ENCODE measurements around the gene BANP.
A peak's percentile ranks its signal among the peaks of the same experiment; 100 is the strongest.

BANP gene

DNA sequence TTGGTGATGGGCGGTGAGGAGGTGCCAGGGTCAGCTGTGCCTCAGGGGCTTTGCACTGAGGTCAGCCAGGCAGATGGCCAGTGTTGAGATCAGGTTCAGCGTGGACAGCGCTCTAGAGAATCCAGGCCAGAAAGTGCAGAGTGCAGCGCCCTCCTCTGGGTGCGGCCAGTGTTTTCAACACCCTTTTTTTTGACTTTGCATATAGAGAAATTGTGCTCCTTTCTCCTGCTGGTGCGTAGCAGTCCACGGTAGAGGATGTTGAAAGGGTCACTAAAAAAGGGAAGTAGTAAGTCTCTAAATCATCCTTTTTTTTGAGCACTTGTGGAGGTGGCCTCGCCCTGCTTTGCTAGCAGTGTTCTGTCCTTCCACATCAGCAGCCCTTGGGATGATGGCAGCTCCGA is 53.9 kb downstream of the BANP start:
- no peak for DNase-seq (ENCODE audit: insufficient read length, low spot score)
- TF ChIP-seq POU2F2 (IDR thresholded peaks at IDR 0.05; ENCODE audit: low read depth, low read length) = no peak
- TF ChIP-seq SPI1 (IDR thresholded peaks at IDR 0.05; ENCODE audit: low read depth, low read length) = peak; percentile 33; the same call in 1 of the 2 replicates
- FAIRE-seq = no peak

DNA sequence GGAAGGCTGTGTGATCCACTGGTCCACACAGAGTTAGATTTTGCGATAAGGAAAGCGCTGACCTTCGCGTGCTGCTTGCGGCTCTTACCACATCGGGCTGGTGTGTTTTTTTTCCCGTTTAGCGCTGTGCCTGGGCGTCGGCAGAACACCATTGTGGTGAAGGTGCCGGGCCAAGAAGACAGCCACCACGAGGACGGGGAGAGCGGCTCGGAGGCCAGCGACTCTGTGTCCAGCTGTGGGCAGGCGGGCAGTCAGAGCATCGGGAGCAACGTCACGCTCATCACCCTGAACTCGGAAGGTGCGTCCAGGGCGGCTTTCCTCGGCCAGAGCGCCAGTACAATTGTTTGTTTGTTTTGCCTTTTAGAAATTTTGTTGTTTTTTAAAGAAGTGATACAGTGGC is 54.7 kb downstream of the BANP start:
- TF ChIP-seq POLR2AphosphoS5 (IDR thresholded peaks at IDR 0.05; ENCODE audit: low read depth, low read length) (no peak), TAF1 (IDR thresholded peaks at IDR 0.05; ENCODE audit: low read depth, low read length) (no peak), SPI1 (IDR thresholded peaks at IDR 0.05; ENCODE audit: low read depth, low read length) (no peak), POU2F2 (IDR thresholded peaks at IDR 0.05; ENCODE audit: low read depth, low read length) (no peak)
- no peak for FAIRE-seq
- no peak for DNase-seq (ENCODE audit: insufficient read length, low spot score)

- DNase-seq (ENCODE audit: insufficient read length, low spot score) = no peak
- FAIRE-seq = no peak
- TF ChIP-seq TAF1 (IDR thresholded peaks at IDR 0.05; ENCODE audit: low read depth, low read length) (no peak), POU2F2 (IDR thresholded peaks at IDR 0.05; ENCODE audit: low read depth, low read length) (no peak), POLR2AphosphoS5 (IDR thresholded peaks at IDR 0.05; ENCODE audit: low read depth, low read length) (no peak), POLR2A (IDR thresholded peaks at IDR 0.05; ENCODE audit: low read depth, low read length) (no peak), PAX5 (IDR thresholded peaks at IDR 0.05; ENCODE audit: insufficient read depth, low read length, severe bottlenecking) (no peak), SPI1 (IDR thresholded peaks at IDR 0.05; ENCODE audit: low read depth, low read length) (no peak)
Measured at GRCh38 chr16:88007321-88007731, 56.1 kb downstream of the BANP start.

- TF ChIP-seq PAX5 (IDR thresholded peaks at IDR 0.05; ENCODE audit: insufficient read depth, low read length, severe bottlenecking) (no peak), SPI1 (IDR thresholded peaks at IDR 0.05; ENCODE audit: low read depth, low read length) (peak; percentile 53)
- DNase-seq (ENCODE audit: insufficient read length, low spot score) (no peak), FAIRE-seq (no peak)
Measured at GRCh38 chr16:88008840-88009239, 57.6 kb downstream of the BANP start.

- no peak for TF ChIP-seq PAX5 (IDR thresholded peaks at IDR 0.05; ENCODE audit: insufficient read depth, low read length, severe bottlenecking)
- no peak for TF ChIP-seq TAF1 (IDR thresholded peaks at IDR 0.05; ENCODE audit: low read depth, low read length)
- TF ChIP-seq SPI1 (IDR thresholded peaks at IDR 0.05; ENCODE audit: low read depth, low read length) = no peak
- no peak for TF ChIP-seq POU2F2 (IDR thresholded peaks at IDR 0.05; ENCODE audit: low read depth, low read length)
- no peak for TF ChIP-seq POLR2A (IDR thresholded peaks at IDR 0.05; ENCODE audit: low read depth, low read length)
- TF ChIP-seq POLR2AphosphoS5 (IDR thresholded peaks at IDR 0.05; ENCODE audit: low read depth, low read length) = no peak
- no peak for DNase-seq (ENCODE audit: insufficient read length, low spot score)
- no peak for FAIRE-seq
Measured at GRCh38 chr16:88009563-88010342, 58.5 kb downstream of the BANP start.

- TF ChIP-seq POLR2AphosphoS5 (IDR thresholded peaks at IDR 0.05; ENCODE audit: low read depth, low read length) = no peak
- DNase-seq (ENCODE audit: insufficient read length, low spot score) (no peak), FAIRE-seq (peak; percentile 35)
Measured at GRCh38 chr16:88010343-88010967, 59.2 kb downstream of the BANP start.

- DNase-seq (ENCODE audit: insufficient read length, low spot score) (no peak), FAIRE-seq (no peak)
- TF ChIP-seq SPI1 (IDR thresholded peaks at IDR 0.05; ENCODE audit: low read depth, low read length) (no peak), PAX5 (IDR thresholded peaks at IDR 0.05; ENCODE audit: insufficient read depth, low read length, severe bottlenecking) (no peak)
Measured at GRCh38 chr16:88010968-88011483, 59.8 kb downstream of the BANP start.

GRCh38 chr16:88012360-88012759 is 61.1 kb downstream of the BANP start:
- TF ChIP-seq SPI1 (IDR thresholded peaks at IDR 0.05; ENCODE audit: low read depth, low read length) = no peak
- no peak for TF ChIP-seq POLR2AphosphoS5 (IDR thresholded peaks at IDR 0.05; ENCODE audit: low read depth, low read length)
- no peak for TF ChIP-seq PAX5 (IDR thresholded peaks at IDR 0.05; ENCODE audit: insufficient read depth, low read length, severe bottlenecking)
- no peak for TF ChIP-seq POU2F2 (IDR thresholded peaks at IDR 0.05; ENCODE audit: low read depth, low read length)
- TF ChIP-seq TAF1 (IDR thresholded peaks at IDR 0.05; ENCODE audit: low read depth, low read length) = no peak
- TF ChIP-seq POLR2A (IDR thresholded peaks at IDR 0.05; ENCODE audit: low read depth, low read length) = no peak
- no peak for DNase-seq (ENCODE audit: insufficient read length, low spot score)
- no peak for FAIRE-seq

DNA sequence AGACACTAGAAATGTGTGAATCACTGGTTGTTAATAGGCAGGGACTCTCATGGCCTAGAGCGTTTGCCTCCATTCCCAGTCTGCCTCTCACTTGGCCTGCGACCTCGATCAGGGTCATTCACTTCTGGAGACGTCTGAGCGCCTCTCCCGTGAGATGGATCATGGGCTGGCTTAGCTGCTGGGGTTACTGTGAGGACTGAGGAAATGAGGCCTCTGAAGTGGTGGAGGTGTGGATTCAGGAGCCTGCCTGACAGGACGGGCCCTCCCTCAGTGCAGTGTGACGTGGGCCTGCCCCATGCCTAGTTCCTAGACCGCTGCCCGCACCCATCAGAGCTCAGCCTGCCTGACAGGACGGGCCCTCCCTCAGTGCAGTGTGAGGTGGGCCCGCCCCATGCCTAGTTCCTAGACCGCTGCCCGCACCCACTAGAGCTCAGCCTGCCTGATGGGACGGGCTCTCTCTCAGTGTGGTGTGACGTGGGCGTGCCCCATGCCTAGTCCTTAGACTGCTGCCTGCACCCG is 61.9 kb downstream of the BANP start:
- TF ChIP-seq POLR2A (IDR thresholded peaks at IDR 0.05; ENCODE audit: low read depth, low read length) (no peak), POLR2AphosphoS5 (IDR thresholded peaks at IDR 0.05; ENCODE audit: low read depth, low read length) (no peak), PAX5 (IDR thresholded peaks at IDR 0.05; ENCODE audit: insufficient read depth, low read length, severe bottlenecking) (no peak), POU2F2 (IDR thresholded peaks at IDR 0.05; ENCODE audit: low read depth, low read length) (no peak), TAF1 (IDR thresholded peaks at IDR 0.05; ENCODE audit: low read depth, low read length) (no peak)
- FAIRE-seq (no peak), DNase-seq (ENCODE audit: insufficient read length, low spot score) (no peak)

GRCh38 chr16:88013766-88014251 is 62.6 kb downstream of the BANP start:
- TF ChIP-seq POU2F2 (IDR thresholded peaks at IDR 0.05; ENCODE audit: low read depth, low read length) = no peak
- TF ChIP-seq TAF1 (IDR thresholded peaks at IDR 0.05; ENCODE audit: low read depth, low read length) = no peak
- TF ChIP-seq POLR2A (IDR thresholded peaks at IDR 0.05; ENCODE audit: low read depth, low read length) = no peak
- no peak for TF ChIP-seq SPI1 (IDR thresholded peaks at IDR 0.05; ENCODE audit: low read depth, low read length)
- DNase-seq (ENCODE audit: insufficient read length, low spot score) = no peak
- no peak for FAIRE-seq
